Ascending aorta (tissue), 2 donors: ENCODE data around the gene ZNF500. TPM values are rescaled to one million over a fixed set of nuclear protein-coding genes. Genes with fewer than 3 reads are reported as not detected.

Experiments
- DNase-seq, 2 donors: peaks; one replicate each; pipeline ENCODE4 v3.0.0-alpha.2; 2019; ENCODE audit warnings: low spot score in 2 of 2
- H3K27ac ChIP-seq, 2 donors: fragments of 200-600 bp; sonication (generic); one replicate each; pipeline ENCODE4 v1.5.1; 2016 to 2017; ENCODE audit warnings: mild to moderate bottlenecking in 1 of 2
- H3K27me3 ChIP-seq: fragments of 200-600 bp; sonication (generic); one replicate; pipeline ENCODE4 v1.5.1; 2017
- H3K36me3 ChIP-seq, 2 donors: fragments of 200-600 bp; sonication (generic); one replicate each; pipeline ENCODE4 v1.5.1; 2016
- H3K4me1 ChIP-seq, 2 donors: fragments of 200-600 bp; sonication (generic); one replicate each; pipeline ENCODE4 v1.5.1; 2016 to 2017; ENCODE audit warnings: mild to moderate bottlenecking in 1 of 2
- H3K4me3 ChIP-seq, 2 donors: fragments of 200-600 bp; sonication (generic); one replicate each; pipeline ENCODE4 v1.5.1; 2016 to 2017; ENCODE audit warnings: mild to moderate bottlenecking in 1 of 2
- H3K9me3 ChIP-seq, 2 donors: fragments of 200-600 bp; sonication (generic); one replicate each; pipeline ENCODE4 v1.5.1; 2016
- intact Hi-C: fragments of 100-400 bp; cut with DNase I; formaldehyde crosslinking; loops from one replicate; pipeline ENCODE4 v1.15.1; 2023
- total RNA-seq: library from RNA; depleted of rRNA; stranded (reverse); fragments of >200 nt; gene quantifications from one replicate; pipeline ENCODE4 v1.1.0, GENCODE V29; 2016
- TF ChIP-seq, protein P1 (sequence below), 3 experiments: fragments of 200-600 bp in 2 of 3; fragments of 450-650 bp in 1 of 3; sonication (generic) in 2 of 3; IDR thresholded peaks; one replicate each; pipeline ENCODE4 v1.5.1; 2016 to 2019; ENCODE audit warnings: antibody characterized with exemption in 3 of 3, mild to moderate bottlenecking in 1 of 3, moderate library complexity in 1 of 3

The ZNF500 gene
- total RNA-seq, 1 donor from 2014 or later, result 13.7 TPM

DNA sequence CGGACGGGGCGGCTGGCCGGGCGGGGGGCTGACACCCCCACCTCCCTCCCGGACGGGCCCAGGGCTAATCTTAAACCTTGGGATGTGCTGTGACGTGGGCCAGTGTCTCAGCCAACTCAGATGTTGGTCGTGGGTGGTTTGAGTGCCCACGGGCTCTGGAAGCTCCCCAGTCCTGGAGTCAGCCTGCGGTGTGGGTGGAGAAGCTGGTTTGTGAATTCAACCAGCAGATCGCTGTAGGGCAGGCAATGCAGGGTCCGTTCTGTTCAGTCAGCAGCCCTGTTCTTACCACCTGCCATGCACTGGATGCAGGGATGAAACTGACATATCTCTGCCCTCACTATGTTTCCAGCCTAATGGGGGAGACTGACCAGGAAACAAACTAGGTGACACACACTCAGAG lies 8.0 kb upstream of the ZNF500 start:
- H3K9me3 ChIP-seq, result no peaks in the 10 kb centered on the region
- no peaks in the 10 kb centered on the region for H3K4me1 ChIP-seq
- H3K36me3 ChIP-seq, result no peaks in the 10 kb centered on the region
- no peaks in the 10 kb centered on the region for H3K27me3 ChIP-seq
- DNase-seq, result no peak
- H3K27ac ChIP-seq, result no peak overlapping the region
- TF ChIP-seq, protein P1, sequence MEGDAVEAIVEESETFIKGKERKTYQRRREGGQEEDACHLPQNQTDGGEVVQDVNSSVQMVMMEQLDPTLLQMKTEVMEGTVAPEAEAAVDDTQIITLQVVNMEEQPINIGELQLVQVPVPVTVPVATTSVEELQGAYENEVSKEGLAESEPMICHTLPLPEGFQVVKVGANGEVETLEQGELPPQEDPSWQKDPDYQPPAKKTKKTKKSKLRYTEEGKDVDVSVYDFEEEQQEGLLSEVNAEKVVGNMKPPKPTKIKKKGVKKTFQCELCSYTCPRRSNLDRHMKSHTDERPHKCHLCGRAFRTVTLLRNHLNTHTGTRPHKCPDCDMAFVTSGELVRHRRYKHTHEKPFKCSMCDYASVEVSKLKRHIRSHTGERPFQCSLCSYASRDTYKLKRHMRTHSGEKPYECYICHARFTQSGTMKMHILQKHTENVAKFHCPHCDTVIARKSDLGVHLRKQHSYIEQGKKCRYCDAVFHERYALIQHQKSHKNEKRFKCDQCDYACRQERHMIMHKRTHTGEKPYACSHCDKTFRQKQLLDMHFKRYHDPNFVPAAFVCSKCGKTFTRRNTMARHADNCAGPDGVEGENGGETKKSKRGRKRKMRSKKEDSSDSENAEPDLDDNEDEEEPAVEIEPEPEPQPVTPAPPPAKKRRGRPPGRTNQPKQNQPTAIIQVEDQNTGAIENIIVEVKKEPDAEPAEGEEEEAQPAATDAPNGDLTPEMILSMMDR (IDR thresholded peaks at IDR 0.05), result no peak
- H3K4me3 ChIP-seq, result no peak overlapping the region
- intact Hi-C loops, result no loop called here

DNA sequence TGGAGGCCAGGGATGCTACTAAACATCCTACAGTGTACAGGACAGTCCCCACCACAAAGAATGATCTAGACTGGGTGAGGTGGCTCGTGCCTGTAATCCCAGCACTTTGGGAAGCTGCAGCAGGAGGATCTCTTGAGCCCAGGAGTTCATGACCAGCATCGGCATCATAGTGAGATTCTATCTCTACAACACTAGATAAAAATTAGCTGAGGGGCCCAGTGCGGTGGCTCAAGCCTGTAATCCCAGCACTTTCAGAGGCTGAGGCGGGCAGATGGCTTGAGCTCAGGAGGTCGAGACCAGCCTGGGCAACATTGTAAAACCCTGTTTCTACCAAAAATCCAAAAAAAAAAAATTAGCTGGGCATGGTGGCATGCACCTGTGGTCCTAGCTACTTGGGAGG lies 5.4 kb upstream of the ZNF500 start:
- Histone ChIP-seq H3K27ac (no peak overlapping the region), H3K4me1 (peaks cover 7 to 10% of the 10 kb centered on the region in 2 donors), H3K4me3 (no peak overlapping the region), H3K9me3 (no peaks in the 10 kb centered on the region), H3K36me3 (no peaks in the 10 kb centered on the region), H3K27me3 (no peaks in the 10 kb centered on the region)
- TF ChIP-seq, protein P1 (IDR thresholded peaks at IDR 0.05), result no peak
- DNase-seq, result no peak
- intact Hi-C loops, result no loop called here

DNA sequence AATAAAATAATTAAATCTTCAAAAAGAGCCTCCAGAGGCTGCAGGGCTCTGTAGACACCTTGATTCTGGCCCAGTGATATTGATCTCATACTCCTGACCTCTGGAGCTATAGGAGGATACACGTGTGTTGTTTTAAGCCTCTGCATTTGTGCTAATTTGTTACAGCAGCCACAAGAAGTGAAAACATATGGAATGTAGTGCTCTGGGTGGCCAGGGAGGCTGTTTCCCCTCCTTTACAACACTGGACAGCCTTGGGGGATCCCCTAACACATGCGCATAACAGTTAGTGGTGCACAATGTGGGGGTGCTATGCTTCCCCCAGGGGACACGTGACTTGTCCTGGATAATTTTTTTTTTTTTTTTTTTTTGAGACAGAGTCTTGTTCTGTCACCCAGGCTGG lies 4.7 kb upstream of the ZNF500 start:
- TF ChIP-seq, protein P1 (IDR thresholded peaks at IDR 0.05), result no peak
- no peak for DNase-seq

DNA sequence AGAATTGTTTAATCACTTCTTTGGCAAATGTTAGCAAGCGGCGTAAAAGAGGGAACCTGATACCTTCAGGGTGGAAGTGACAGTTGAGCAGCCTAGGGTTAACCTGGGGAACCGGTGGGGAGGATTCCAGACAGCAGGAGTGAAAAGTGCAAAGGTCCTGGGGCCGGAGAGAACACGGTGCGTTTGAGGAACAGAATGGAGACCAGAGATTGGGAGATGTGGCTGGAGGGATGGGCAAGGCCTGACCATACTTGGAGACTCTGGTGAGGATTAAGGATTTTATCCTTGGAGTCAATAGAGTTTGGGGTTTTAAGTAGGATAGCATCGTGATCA lies 2.3 kb upstream of the ZNF500 start:
- Histone ChIP-seq H3K27me3 (no peaks in the 10 kb centered on the region), H3K4me3 (peak overlapping the region in 1 of 2 donors; percentile 99), H3K27ac (peak overlapping the region; percentile 77 to 83), H3K36me3 (peaks cover 0 to 2% of the 10 kb centered on the region in 2 donors), H3K9me3 (no peaks in the 10 kb centered on the region), H3K4me1 (peaks cover 8 to 23% of the 10 kb centered on the region in 2 donors)
- intact Hi-C loops, result loop anchor here (1.0 to 5.0 kb wide), 3 partner anchors 33 to 328 kb away; partner anchors contain the start of genes EEF2KMT, NUDT16L1 and ROGDI
- TF ChIP-seq, protein P1 (IDR thresholded peaks at IDR 0.05), result no peak
- DNase-seq, result no peak

More for the DNA sequence above, 4.7 kb upstream of the ZNF500 start:
- intact Hi-C loops, result no loop called here
- Histone ChIP-seq H3K36me3 (no peaks in the 10 kb centered on the region), H3K4me3 (no peak overlapping the region), H3K27ac (no peak overlapping the region), H3K9me3 (no peaks in the 10 kb centered on the region), H3K4me1 (peaks cover 8 to 10% of the 10 kb centered on the region in 2 donors), H3K27me3 (no peaks in the 10 kb centered on the region)

DNA sequence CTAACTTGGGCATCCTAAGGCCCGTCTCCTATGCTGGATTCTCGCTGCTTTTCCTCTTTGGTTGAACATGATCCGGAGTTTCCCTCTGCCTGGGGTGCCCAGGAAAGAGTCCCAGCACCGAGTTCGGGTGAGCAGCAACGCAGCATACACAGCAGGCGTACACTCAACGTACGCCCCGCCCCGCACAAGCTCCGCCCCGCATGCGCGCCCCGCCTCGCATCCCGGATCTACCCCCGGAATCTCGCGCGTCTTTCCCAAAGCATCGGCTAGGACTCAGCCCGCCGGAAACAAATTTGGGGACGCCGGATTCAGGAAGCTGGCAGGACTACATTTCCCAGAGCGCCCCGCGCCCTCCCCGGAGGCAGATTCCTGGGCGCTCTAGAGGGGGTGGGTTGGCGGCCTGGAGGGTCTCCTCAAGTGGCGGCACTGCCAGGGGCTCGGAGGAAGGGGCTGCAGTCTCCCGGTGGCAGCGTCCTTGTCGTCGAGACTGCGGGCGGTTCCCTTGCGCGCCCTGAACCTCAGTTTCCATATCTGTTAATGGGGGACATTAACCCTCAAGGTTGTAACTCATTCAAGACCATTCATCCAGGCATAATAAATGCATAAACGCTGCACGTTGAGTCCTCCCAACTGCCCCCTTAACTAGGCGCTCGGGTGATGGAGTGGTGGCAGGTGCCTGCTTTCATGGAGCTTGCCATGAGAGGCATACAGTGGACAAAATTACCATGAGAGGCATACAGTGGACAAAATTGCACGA lies 1.8 kb upstream of the ZNF500 start:
- intact Hi-C loops, result loop anchor here (1.0 to 5.0 kb wide), 6 partner anchors 34 to 329 kb away; partner anchors contain the start of genes ANKS3, DNAAF8, EEF2KMT and GLYR1
- TF ChIP-seq, protein P1 (IDR thresholded peaks at IDR 0.05), result no peak
- H3K36me3 ChIP-seq, result peaks cover 4 to 8% of the 10 kb centered on the region in 2 donors

More for the DNA sequence above, 1.8 kb upstream of the ZNF500 start:
- DNase-seq, result peak; percentile 87 to 98
- Histone ChIP-seq H3K4me3 (peak overlapping the region; percentile 65 to 99), H3K27me3 (no peaks in the 10 kb centered on the region), H3K4me1 (peaks cover 8 to 23% of the 10 kb centered on the region in 2 donors), H3K9me3 (no peaks in the 10 kb centered on the region), H3K27ac (peak overlapping the region; percentile 77 to 83)
